HepG2 (cell line): ENCODE results near the gene DOCK3. TPM values are rescaled to one million over a fixed set of nuclear protein-coding genes. Genes with fewer than 3 reads are reported as not detected.

Source experiments
- ATAC-seq: fragments of 200-7000 bp; cut with Tn5 transposase; 3 replicates; pipeline ENCODE4 v1.9.1; 2020; ENCODE audit warnings: mild to moderate bottlenecking, moderate library complexity
- BruUV-seq: library from RNA; stranded (reverse); fragments of 400-500 nt; replicated peaks from 2 replicates; lab custom pipeline; 2021; lab: Mats Ljungman, UMichigan
- CTCF ChIA-PET: fragments of 300-600 bp; formaldehyde crosslinking; extraction: SDS; loops from one replicate; lab custom pipeline; 2021; ENCODE audit warnings: low total read pairs, inconsistent platforms, low intra/inter-chr PET ratio; lab: Yijun Ruan, JAX
- POLR2A ChIA-PET: fragments of 350-600 bp; sonication (Branson Sonifier 250); formaldehyde crosslinking; loops from one replicate; lab custom pipeline; 2020; ENCODE audit warnings: antibody characterized with exemption, inconsistent platforms; lab: Yijun Ruan, JAX
- DNase-seq: peaks from one replicate; pipeline ENCODE4 v3.0.0-alpha.2; 2015; ENCODE audit warnings: low spot score
- FAIRE-seq: peaks from 3 replicates; lab custom pipeline; 2011; peaks lifted over from hg19 to GRCh38; lab: Jason Lieb, UNC
- H2AFZ ChIP-seq: one replicate; pipeline ENCODE4 v1.6.1; 2011; ENCODE audit warnings: low read length, inconsistent platforms
- H3K27ac ChIP-seq: fragments of 300-600 bp; 3 replicates; pipeline ENCODE4 v1.8.0; 2011; ENCODE audit warnings: mixed run types, mild to moderate bottlenecking, mixed read lengths, low read length, inconsistent platforms; ENCODE audit not compliant: insufficient read depth; ENCODE audit errors: extremely low read length
- H3K27me3 ChIP-seq, 2 experiments: fragments of 200-600 bp in 1 of 2; 2 replicates in 1 of 2; 3 replicates in 1 of 2; pipeline versions ENCODE4 v1.6.0 to v1.8.0; 2011; ENCODE audit warnings: low read length in 2 of 2, mild to moderate bottlenecking in 2 of 2, moderate library complexity in 2 of 2, inconsistent platforms in 1 of 2; ENCODE audit not compliant: insufficient read depth in 2 of 2, control insufficient read depth in 1 of 2
- H3K36me3 ChIP-seq, 2 experiments: fragments of 200-600 bp in 1 of 2; replicated peaks in 1 of 2; 2 replicates in 1 of 2; 3 replicates in 1 of 2; pipeline versions ENCODE4 v1.5.1 to v1.8.0; 2011; ENCODE audit warnings: low read length in 2 of 2, inconsistent platforms in 1 of 2; ENCODE audit not compliant: insufficient read depth in 2 of 2, control insufficient read depth in 1 of 2
- H3K4me1 ChIP-seq: 2 replicates; pipeline ENCODE4 v1.5.1; 2012; ENCODE audit warnings: low read length, inconsistent platforms; ENCODE audit not compliant: insufficient read depth
- H3K4me2 ChIP-seq: 2 replicates; pipeline ENCODE4 v1.6.0; 2011; ENCODE audit warnings: low read depth, low read length, inconsistent platforms
- H3K4me3 ChIP-seq, 3 experiments: fragments of 200-600 bp in 1 of 3; sonication (generic), shearing (Covaris generic) in 1 of 3; replicated peaks in 1 of 3; 2 replicates each; pipeline ENCODE4 v1.5.1; 2011 to 2016; ENCODE audit warnings: low read length in 3 of 3, inconsistent platforms in 2 of 3, low read depth in 2 of 3, mild to moderate bottlenecking in 2 of 3, control low read depth in 1 of 3, mixed read lengths in 1 of 3; ENCODE audit not compliant: insufficient read depth in 1 of 3
- H3K79me2 ChIP-seq: one replicate; pipeline ENCODE4 v1.6.1; 2011; ENCODE audit warnings: low read length, inconsistent platforms; ENCODE audit not compliant: insufficient read depth
- H3K9ac ChIP-seq: 2 replicates; pipeline ENCODE4 v1.6.0; 2011; ENCODE audit warnings: mild to moderate bottlenecking, low read depth, low read length, inconsistent platforms; ENCODE audit not compliant: insufficient read depth
- H3K9me3 ChIP-seq: 2 replicates; pipeline ENCODE4 v1.5.1; 2012; ENCODE audit warnings: mild to moderate bottlenecking, low read length
- H4K20me1 ChIP-seq: 2 replicates; pipeline ENCODE4 v1.6.0; 2011; ENCODE audit warnings: inconsistent platforms, mild to moderate bottlenecking, low read length, moderate library complexity; ENCODE audit not compliant: insufficient read depth
- ARID4A ChIP-seq: sonication (generic); formaldehyde crosslinking; IDR thresholded peaks from 2 replicates; pipeline ENCODE4 v1.5.0; 2020; ENCODE audit warnings: mild to moderate bottlenecking, missing genetic modification reagents, borderline replicate concordance
- CEBPG ChIP-seq: IDR thresholded peaks from 2 replicates; pipeline ENCODE4 v1.6.1; 2016
- IKZF4 ChIP-seq: sonication (generic); formaldehyde crosslinking; IDR thresholded peaks from 2 replicates; pipeline ENCODE4 v1.5.1; 2020; ENCODE audit warnings: borderline replicate concordance, mild to moderate bottlenecking, low read depth, missing genetic modification reagents; ENCODE audit errors: not compliant biosample characterization
- SMAD3 ChIP-seq: sonication (generic); formaldehyde crosslinking; IDR thresholded peaks from 2 replicates; pipeline ENCODE4 v1.4.0; 2020; ENCODE audit warnings: missing genetic modification reagents
- ZBED4 ChIP-seq: sonication (generic); formaldehyde crosslinking; IDR thresholded peaks from 2 replicates; pipeline ENCODE4 v1.4.0; 2020; ENCODE audit warnings: missing genetic modification reagents, borderline replicate concordance
- ZBTB21 ChIP-seq: sonication (generic); formaldehyde crosslinking; IDR thresholded peaks from 2 replicates; pipeline ENCODE4 v1.4.0; 2020; ENCODE audit warnings: missing genetic modification reagents
- ZNF142 ChIP-seq: sonication (generic); formaldehyde crosslinking; IDR thresholded peaks from 2 replicates; pipeline ENCODE4 v1.4.0; 2020; ENCODE audit warnings: missing genetic modification reagents
- ZNF335 ChIP-seq: sonication (generic); formaldehyde crosslinking; IDR thresholded peaks from 2 replicates; pipeline ENCODE4 v1.4.0; 2020; ENCODE audit warnings: missing genetic modification reagents
- WGBS: methylation state at CpG from one replicate; pipeline ENCODE4 v1.1.6; 2017; ENCODE audit warnings: low lambda C conversion rate; 5-methylcytosine and 5-hydroxymethylcytosine counted together
- in situ Hi-C: cut with HindIII; loops from 2 replicates; pipeline ENCODE4 v1.10.0; 2017; ENCODE audit warnings: low pct_unique_long_range_greater_than_20kb; ENCODE audit not compliant: extremely low pct_ligation_motif_present
- intact Hi-C: fragments of 100-400 bp; cut with micrococcal nuclease; formaldehyde crosslinking; loops from one replicate; pipeline ENCODE4 v1.10.0; 2022; ENCODE audit not compliant: unreplicated experiment
- polyA plus RNA-seq, 8 experiments: library from polyadenylated mRNA; depleted of rRNA in 3 of 8; stranded (reverse) in 7 of 8; unstranded in 1 of 8; fragments of >200 nt; fragmentation: Illumina TruSeq in 4 of 8; extraction: Trizol in 4 of 8; gene quantifications; 2 replicates each; pipeline versions ENCODE4 v1.2.1 to v1.2.3, GENCODE V29; 2011 to 2016; ENCODE audit warnings: low read depth in 4 of 8, missing spikeins in 1 of 8, mixed read lengths in 1 of 8; ENCODE audit not compliant: insufficient read depth in 1 of 8
- total RNA-seq, 5 experiments: library from RNA; depleted of rRNA; stranded (reverse); fragments of >200 nt; fragmentation: Illumina TruSeq; extraction: Trizol; gene quantifications; 2 replicates each; pipeline ENCODE4 v1.2.3, GENCODE V29; 2016; ENCODE audit warnings: low read depth in 1 of 5

The DOCK3 gene
- total and polyA plus RNA-seq, 2 of the 13 experiments (the other 11 are each of a cell fraction or from before 2014, with no cell fraction given): not detected

- ChIA-PET POLR2A (no interaction called here), CTCF (no interaction called here)
- FAIRE-seq: no peak
- Histone ChIP-seq H2AFZ (no peak overlapping the region), H3K27ac (no peak overlapping the region), H3K36me3 (no peaks in the 10 kb centered on the region), H4K20me1 (no peaks in the 10 kb centered on the region), H3K4me2 (no peak overlapping the region), H3K4me3 (no peak overlapping the region), H3K9ac (no peak overlapping the region), H3K27me3 (peaks cover 0 to 4% of the 10 kb centered on the region in 2 experiments; a peak in 1 of 5 replicates), H3K4me1 (no peaks in the 10 kb centered on the region), H3K9me3 (no peaks in the 10 kb centered on the region), H3K79me2 (no peaks in the 10 kb centered on the region)
- DNase-seq: no peak
- no peak for ATAC-seq
- WGBS: 6% methylated on average over 5 of the region's 5 CpGs
- in situ Hi-C loops (no loop called here), intact Hi-C loops (no loop called here)
- BruUV-seq: no TSS peak
- TF ChIP-seq CEBPG (CRISPR knock-in tag) (no peak), ZNF142 (CRISPR knock-in tag) (no peak), IKZF4 (CRISPR knock-in tag) (no peak), ZNF335 (CRISPR knock-in tag) (no peak), ZBED4 (CRISPR knock-in tag) (no peak), ARID4A (no peak), ZBTB21 (no peak), SMAD3 (CRISPR knock-in tag) (no peak)
Measured at GRCh38 chr3:51275111-51275805, 600.5 kb downstream of the DOCK3 start.
